ENCODE data around the gene PGBD1. TPM values are rescaled to one million over a fixed set of nuclear protein-coding genes. Genes with fewer than 3 reads are reported as not detected.

PGBD1 gene
- total and polyA plus RNA-seq, 2 of the 8 experiments (the other 6 are each of a cell fraction or from before 2014, with no cell fraction given) = 2.5 to 9.2 TPM

GRCh38 chr6:28239636-28240035 is 41.7 kb upstream of the PGBD1 start:
- Histone ChIP-seq H3K27me3 (replicated peaks in 1 of 4; ENCODE audit: control insufficient read depth in 3 of 4, extremely low read depth in 1 of 4, insufficient read depth in 3 of 4, low read length in 3 of 4) (no peaks in the 10 kb centered on the region), H3K4me3 (ENCODE audit: extremely low read depth in 1 of 4, insufficient read depth in 2 of 4, low read depth in 3 of 4, low read length in 4 of 4) (no peak overlapping the region), H4K91ac (replicated peaks; ENCODE audit: insufficient read length, low read length) (no peak overlapping the region), H3K36me3 (ENCODE audit: control insufficient read depth in 2 of 4, insufficient read depth in 4 of 4, low read length in 3 of 4) (peaks cover 0 to 6% (median 2%) of the 10 kb centered on the region in 4 experiments; a peak in 3 of 8 replicates), H2BK120ac (replicated peaks; ENCODE audit: low read depth, low read length) (no peak overlapping the region), H2BK5ac (ENCODE audit: low read depth, low read length) (no peak overlapping the region), H3K79me2 (ENCODE audit: control insufficient read depth in 1 of 2, insufficient read depth in 2 of 2, low read length in 2 of 2) (no peaks in the 10 kb centered on the region), H3K56ac (replicated peaks; ENCODE audit: insufficient read length, low read depth, low read length) (no peak overlapping the region), H3K23me2 (ENCODE audit: low read depth, low read length) (no peaks in the 10 kb centered on the region), H2BK12ac (ENCODE audit: low read depth, low read length) (no peak overlapping the region), H3K4ac (replicated peaks; ENCODE audit: insufficient read length, low read depth, low read length) (no peak overlapping the region), H2AFZ (ENCODE audit: low read length) (no peak overlapping the region), H2AK5ac (ENCODE audit: low read depth, low read length) (no peak overlapping the region), H2BK20ac (ENCODE audit: low read length) (no peak overlapping the region), H3K14ac (ENCODE audit: insufficient read length) (no peak overlapping the region), H3K4me2 (ENCODE audit: insufficient read depth in 1 of 2, low read depth in 2 of 2, low read length in 2 of 2) (no peak overlapping the region), H2BK15ac (ENCODE audit: low read length) (no peak overlapping the region), H3K9me3 (ENCODE audit: insufficient read depth in 2 of 2, low read depth in 1 of 2, low read length in 1 of 2) (no peaks in the 10 kb centered on the region), H3K18ac (ENCODE audit: extremely low read depth, low read length) (no peak overlapping the region), H3K23ac (ENCODE audit: insufficient read length) (no peak overlapping the region), H3K27ac (ENCODE audit: low read depth, low read length) (no peak overlapping the region), H3K4me1 (replicated peaks in 1 of 4; ENCODE audit: control insufficient read depth in 3 of 4, insufficient read depth in 4 of 4, low read length in 3 of 4) (no peaks in the 10 kb centered on the region; a peak in 1 of 7 replicates), H4K8ac (ENCODE audit: extremely low read depth, insufficient read depth, low read length) (no peak overlapping the region), H4K5ac (ENCODE audit: insufficient read length, low read depth, low read length) (no peak overlapping the region), H3K9ac (replicated peaks in 1 of 4; ENCODE audit: extremely low read depth in 1 of 4, low read depth in 3 of 4, low read length in 3 of 4) (no peak overlapping the region), H3K79me1 (ENCODE audit: low read depth, low read length) (no peaks in the 10 kb centered on the region), H4K20me1 (replicated peaks in 1 of 2; ENCODE audit: control insufficient read depth in 1 of 2, insufficient read depth in 2 of 2, low read length in 2 of 2) (no peaks in the 10 kb centered on the region)
- WGBS, 2 experiments (ENCODE audit: extremely low coverage in 1 of 2, insufficient coverage in 1 of 2, insufficient read length in 1 of 2, insufficient replicate concordance in 2 of 2, low coverage in 1 of 2, low lambda C conversion rate in 2 of 2, missing lambda C conversion rate in 1 of 2) = 95% methylated on average over 1 of the region's 1 CpG; no CpG with 5 or more reads in 1 of the 2 experiments
- ChIA-PET CTCF (ENCODE audit: partially characterized antibody) (no interaction called here), POLR2A (ENCODE audit: partially characterized antibody) (interaction anchor here (1.3 kb wide), 1 partner anchor 11 kb away, joined by 4 read pairs; no protein-coding TSS in a partner anchor)
- FAIRE-seq (no peak), DNase-seq (ENCODE audit: low read depth in 1 of 2, low spot score in 2 of 2) (no peak)
- no peak for TF ChIP-seq CHD2 (IDR thresholded peaks at IDR 0.05; ENCODE audit: low read length)
- TF ChIP-seq SRF (IDR thresholded peaks at IDR 0.05; ENCODE audit: low read depth, low read length) = no peak
- TF ChIP-seq RAD21 (IDR thresholded peaks at IDR 0.05 in 1 of 2, conservative IDR thresholded peaks at IDR 0.05 in 1 of 2; ENCODE audit: low read depth in 2 of 2, low read length in 2 of 2) = no peak
- TF ChIP-seq RXRA (IDR thresholded peaks at IDR 0.05; ENCODE audit: insufficient read depth, low read depth, low read length) = no peak
- no peak for TF ChIP-seq KDM4A (IDR thresholded peaks at IDR 0.05; ENCODE audit: low read depth, low read length, severe bottlenecking)
- no peak for TF ChIP-seq SUZ12 (IDR thresholded peaks at IDR 0.05; ENCODE audit: low read length)
- TF ChIP-seq RBBP5 (IDR thresholded peaks at IDR 0.05; ENCODE audit: borderline replicate concordance, low read depth, low read length) = no peak
- TF ChIP-seq MAFK (IDR thresholded peaks at IDR 0.05; ENCODE audit: low read depth, low read length) = no peak
- no peak for TF ChIP-seq RNF2 (IDR thresholded peaks at IDR 0.05; ENCODE audit: borderline replicate concordance, low read depth, low read length, missing control alignments, poor library complexity, severe bottlenecking)
- no peak for TF ChIP-seq RFX5 (IDR thresholded peaks at IDR 0.05; ENCODE audit: borderline replicate concordance, low read depth, low read length)
- TF ChIP-seq EP300 (IDR thresholded peaks at IDR 0.05; ENCODE audit: borderline replicate concordance in 1 of 2, low read depth in 2 of 2, low read length in 2 of 2) = no peak

All from H1 (cell line).